ENCODE measurements around the gene TCF7.

DNA sequence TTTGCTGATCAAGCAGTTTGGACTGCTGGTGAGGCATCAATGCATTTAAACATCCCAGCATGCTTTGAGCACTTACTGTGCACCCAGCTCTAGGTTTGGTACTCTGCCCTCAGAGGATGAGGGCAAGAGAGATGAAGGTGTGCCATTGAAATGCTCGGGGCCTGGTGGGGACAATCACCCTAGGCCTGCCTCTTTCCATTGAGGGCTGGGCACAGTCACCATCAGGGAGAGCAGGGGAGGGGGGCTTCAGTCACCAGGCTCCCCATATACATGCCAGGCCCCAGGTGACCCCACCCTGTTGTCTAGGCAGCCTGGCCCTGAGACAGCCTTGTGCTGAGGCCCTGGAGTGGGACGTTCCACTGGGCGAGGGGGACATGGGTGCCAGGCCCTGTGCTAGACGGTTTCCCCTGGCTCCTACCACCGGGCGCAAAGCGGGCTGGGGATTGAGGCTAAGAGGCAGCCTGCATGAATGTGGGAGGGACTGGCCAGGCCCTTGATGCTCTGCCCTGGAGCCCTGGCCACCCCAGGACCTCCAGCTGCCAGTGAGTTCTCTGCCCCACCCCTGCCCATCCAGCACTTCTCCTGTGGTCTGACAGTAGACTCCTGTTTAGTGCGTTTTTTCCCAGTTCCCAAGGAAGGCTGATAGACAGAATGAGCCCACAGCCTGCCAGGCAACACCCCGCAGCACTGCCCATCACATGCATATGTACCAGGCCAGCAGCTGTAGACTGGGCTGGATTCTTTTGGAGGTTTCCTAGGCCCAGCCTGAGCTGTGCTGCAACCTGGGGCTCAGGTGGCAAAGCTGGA lies 18.9 kb downstream of the TCF7 start:
- TF ChIP-seq, protein P1, sequence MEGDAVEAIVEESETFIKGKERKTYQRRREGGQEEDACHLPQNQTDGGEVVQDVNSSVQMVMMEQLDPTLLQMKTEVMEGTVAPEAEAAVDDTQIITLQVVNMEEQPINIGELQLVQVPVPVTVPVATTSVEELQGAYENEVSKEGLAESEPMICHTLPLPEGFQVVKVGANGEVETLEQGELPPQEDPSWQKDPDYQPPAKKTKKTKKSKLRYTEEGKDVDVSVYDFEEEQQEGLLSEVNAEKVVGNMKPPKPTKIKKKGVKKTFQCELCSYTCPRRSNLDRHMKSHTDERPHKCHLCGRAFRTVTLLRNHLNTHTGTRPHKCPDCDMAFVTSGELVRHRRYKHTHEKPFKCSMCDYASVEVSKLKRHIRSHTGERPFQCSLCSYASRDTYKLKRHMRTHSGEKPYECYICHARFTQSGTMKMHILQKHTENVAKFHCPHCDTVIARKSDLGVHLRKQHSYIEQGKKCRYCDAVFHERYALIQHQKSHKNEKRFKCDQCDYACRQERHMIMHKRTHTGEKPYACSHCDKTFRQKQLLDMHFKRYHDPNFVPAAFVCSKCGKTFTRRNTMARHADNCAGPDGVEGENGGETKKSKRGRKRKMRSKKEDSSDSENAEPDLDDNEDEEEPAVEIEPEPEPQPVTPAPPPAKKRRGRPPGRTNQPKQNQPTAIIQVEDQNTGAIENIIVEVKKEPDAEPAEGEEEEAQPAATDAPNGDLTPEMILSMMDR (IDR thresholded peaks at IDR 0.05) = no peak
- TF ChIP-seq POLR2A (IDR thresholded peaks at IDR 0.05) = no peak
- no peak for TF ChIP-seq EP300 (IDR thresholded peaks at IDR 0.05)
- TF ChIP-seq POLR2AphosphoS5 (IDR thresholded peaks at IDR 0.05) = no peak
